ENCODE data around the gene RPL31.

RPL31 gene

DNA sequence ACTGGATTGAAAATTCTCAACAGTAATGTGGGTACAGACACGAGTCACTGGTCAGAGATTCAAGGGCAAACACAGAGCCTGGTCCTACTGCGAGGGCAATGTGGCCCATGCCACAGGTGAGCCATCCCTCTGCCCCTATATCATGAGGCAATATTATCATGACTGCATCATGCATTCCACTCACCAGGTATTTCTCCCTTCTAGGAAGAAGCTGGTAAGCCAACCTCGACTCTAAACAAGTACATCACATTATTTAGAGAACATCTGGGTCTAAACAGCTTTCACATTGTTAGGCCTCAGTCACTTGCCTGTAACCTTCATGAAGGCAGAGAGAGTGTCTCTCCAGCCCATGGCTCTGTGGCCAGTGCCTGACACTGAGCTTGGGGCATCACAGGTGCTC is 14.6 kb upstream of the RPL31 start:
- Histone ChIP-seq H3K27me3 (ENCODE audit: insufficient read depth, low read depth) (no peaks in the 10 kb centered on the region), H3K9ac (no peak overlapping the region), H3K27ac (no peak overlapping the region), H4K20me1 (ENCODE audit: insufficient read depth) (no peaks in the 10 kb centered on the region), H3K4me1 (ENCODE audit: low read depth, poor library complexity, severe bottlenecking) (no peaks in the 10 kb centered on the region), H3K79me2 (ENCODE audit: insufficient read depth, low read depth) (no peaks in the 10 kb centered on the region), H3K4me3 (IDR thresholded peaks at IDR 0.05; ENCODE audit: insufficient read depth, low read depth, low read length) (no peak overlapping the region), H2AFZ (ENCODE audit: low read depth) (no peak overlapping the region), H3K4me2 (no peak overlapping the region), H3K36me3 (ENCODE audit: insufficient read depth) (no peaks in the 10 kb centered on the region)
- TF ChIP-seq CTCF (conservative IDR thresholded peaks at IDR 0.05; ENCODE audit: low read depth, low read length): no peak

DNA sequence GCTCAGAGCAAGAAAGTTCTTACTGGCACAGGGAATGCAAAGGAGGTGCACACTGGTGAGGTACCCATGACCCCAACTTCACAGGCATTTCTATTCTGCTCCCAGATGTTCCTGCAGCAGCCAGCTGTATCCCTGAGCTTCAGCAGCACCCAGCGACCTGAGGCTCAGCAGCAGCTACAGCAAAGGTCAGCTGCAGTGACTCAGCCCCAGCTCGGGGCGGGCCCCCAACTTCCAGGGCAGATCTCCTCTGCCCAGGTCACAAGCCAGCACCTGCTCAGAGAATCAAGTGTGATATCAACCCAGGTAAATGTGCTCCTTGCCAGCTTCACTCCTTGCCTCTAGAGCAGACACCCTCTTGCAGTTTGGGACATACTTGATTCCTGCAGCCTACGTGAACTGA is 14.1 kb upstream of the RPL31 start:
- Histone ChIP-seq H3K27ac (no peak overlapping the region), H3K4me1 (ENCODE audit: low read depth, poor library complexity, severe bottlenecking) (no peaks in the 10 kb centered on the region), H3K4me2 (no peak overlapping the region), H3K27me3 (ENCODE audit: insufficient read depth, low read depth) (no peaks in the 10 kb centered on the region), H3K79me2 (ENCODE audit: insufficient read depth, low read depth) (no peaks in the 10 kb centered on the region), H3K36me3 (ENCODE audit: insufficient read depth) (no peaks in the 10 kb centered on the region), H4K20me1 (ENCODE audit: insufficient read depth) (no peaks in the 10 kb centered on the region), H3K9ac (no peak overlapping the region), H3K4me3 (IDR thresholded peaks at IDR 0.05; ENCODE audit: insufficient read depth, low read depth, low read length) (no peak overlapping the region), H2AFZ (ENCODE audit: low read depth) (no peak overlapping the region)
- TF ChIP-seq CTCF (conservative IDR thresholded peaks at IDR 0.05; ENCODE audit: low read depth, low read length): no peak

GRCh38 chr2:100988630-100989417 is 13.3 kb upstream of the RPL31 start:
- no peaks in the 10 kb centered on the region for H3K36me3 ChIP-seq (ENCODE audit: insufficient read depth)
- TF ChIP-seq CTCF (conservative IDR thresholded peaks at IDR 0.05; ENCODE audit: low read depth, low read length): no peak

GRCh38 chr2:100989666-100990065 is 12.4 kb upstream of the RPL31 start:
- H3K4me3 ChIP-seq (IDR thresholded peaks at IDR 0.05; ENCODE audit: insufficient read depth, low read depth, low read length): no peak overlapping the region
- no peak overlapping the region for H3K27ac ChIP-seq
- no peaks in the 10 kb centered on the region for H3K4me1 ChIP-seq (ENCODE audit: low read depth, poor library complexity, severe bottlenecking)
- TF ChIP-seq CTCF (conservative IDR thresholded peaks at IDR 0.05; ENCODE audit: low read depth, low read length): no peak
- H3K9ac ChIP-seq: no peak overlapping the region
- H4K20me1 ChIP-seq (ENCODE audit: insufficient read depth): no peaks in the 10 kb centered on the region
- H3K79me2 ChIP-seq (ENCODE audit: insufficient read depth, low read depth): no peaks in the 10 kb centered on the region
- no peak overlapping the region for H2AFZ ChIP-seq (ENCODE audit: low read depth)
- H3K27me3 ChIP-seq (ENCODE audit: insufficient read depth, low read depth): no peaks in the 10 kb centered on the region
- H3K36me3 ChIP-seq (ENCODE audit: insufficient read depth): no peaks in the 10 kb centered on the region
- H3K4me2 ChIP-seq: no peak overlapping the region

More at GRCh38 chr2:100988630-100989417, 13.3 kb upstream of the RPL31 start:
- no peak overlapping the region for H3K9ac ChIP-seq
- no peak overlapping the region for H3K4me2 ChIP-seq
- H3K4me3 ChIP-seq (IDR thresholded peaks at IDR 0.05; ENCODE audit: insufficient read depth, low read depth, low read length): no peak overlapping the region
- no peak overlapping the region for H2AFZ ChIP-seq (ENCODE audit: low read depth)
- no peaks in the 10 kb centered on the region for H3K4me1 ChIP-seq (ENCODE audit: low read depth, poor library complexity, severe bottlenecking)
- H3K27ac ChIP-seq: no peak overlapping the region
- no peaks in the 10 kb centered on the region for H3K27me3 ChIP-seq (ENCODE audit: insufficient read depth, low read depth)
- no peaks in the 10 kb centered on the region for H3K79me2 ChIP-seq (ENCODE audit: insufficient read depth, low read depth)
- H4K20me1 ChIP-seq (ENCODE audit: insufficient read depth): no peaks in the 10 kb centered on the region

All from KMS-11 (cell line).